ENCODE measurements around the gene ANXA11.

DNA sequence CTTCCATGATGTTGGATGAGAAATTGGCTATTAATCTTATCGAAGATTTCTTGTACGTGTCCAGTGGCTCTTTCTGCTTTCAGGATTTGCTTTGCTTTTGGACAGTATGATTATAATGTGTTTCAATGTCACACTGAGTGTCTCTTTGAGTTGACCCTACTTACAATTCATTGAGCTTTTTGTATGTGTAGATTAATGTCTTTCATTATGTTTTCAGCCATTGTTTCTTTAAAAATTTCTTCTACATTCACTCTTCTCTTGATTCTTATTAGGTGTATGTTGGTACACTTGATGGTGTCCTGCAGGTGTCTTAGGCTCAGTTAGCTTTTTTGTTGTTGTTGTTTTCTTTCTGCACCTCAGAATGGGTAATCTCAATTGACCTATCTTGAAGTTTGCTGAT, 56.2 kb downstream of the ANXA11 start:
- TF ChIP-seq, protein P1, sequence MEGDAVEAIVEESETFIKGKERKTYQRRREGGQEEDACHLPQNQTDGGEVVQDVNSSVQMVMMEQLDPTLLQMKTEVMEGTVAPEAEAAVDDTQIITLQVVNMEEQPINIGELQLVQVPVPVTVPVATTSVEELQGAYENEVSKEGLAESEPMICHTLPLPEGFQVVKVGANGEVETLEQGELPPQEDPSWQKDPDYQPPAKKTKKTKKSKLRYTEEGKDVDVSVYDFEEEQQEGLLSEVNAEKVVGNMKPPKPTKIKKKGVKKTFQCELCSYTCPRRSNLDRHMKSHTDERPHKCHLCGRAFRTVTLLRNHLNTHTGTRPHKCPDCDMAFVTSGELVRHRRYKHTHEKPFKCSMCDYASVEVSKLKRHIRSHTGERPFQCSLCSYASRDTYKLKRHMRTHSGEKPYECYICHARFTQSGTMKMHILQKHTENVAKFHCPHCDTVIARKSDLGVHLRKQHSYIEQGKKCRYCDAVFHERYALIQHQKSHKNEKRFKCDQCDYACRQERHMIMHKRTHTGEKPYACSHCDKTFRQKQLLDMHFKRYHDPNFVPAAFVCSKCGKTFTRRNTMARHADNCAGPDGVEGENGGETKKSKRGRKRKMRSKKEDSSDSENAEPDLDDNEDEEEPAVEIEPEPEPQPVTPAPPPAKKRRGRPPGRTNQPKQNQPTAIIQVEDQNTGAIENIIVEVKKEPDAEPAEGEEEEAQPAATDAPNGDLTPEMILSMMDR (IDR thresholded peaks at IDR 0.05; ENCODE audit: poor library complexity, severe bottlenecking) = no peak
- no peak for TF ChIP-seq EZH2 (IDR thresholded peaks at IDR 0.05; ENCODE audit: borderline replicate concordance, insufficient read depth, low read length, poor library complexity, severe bottlenecking)
